GM12875 (cell line): Measurements from ENCODE around the gene UTP18.
A peak's percentile ranks its signal among the peaks of the same experiment; 100 is the strongest.

ENCODE experiments used
- H3K4me3 ChIP-seq: one replicate; pipeline ENCODE4 v1.5.1; 2011; ENCODE audit warnings: low read depth, low read length, control low read depth
- CTCF ChIP-seq: IDR thresholded peaks from 2 replicates; pipeline ENCODE4 v1.5.1; 2011; ENCODE audit warnings: low read depth, mild to moderate bottlenecking, control low read depth, inconsistent platforms, low read length, moderate library complexity, borderline replicate concordance; ENCODE audit not compliant: insufficient read depth

Gene UTP18

GRCh38 chr17:51229889-51230288 lies 30.5 kb upstream of the UTP18 start:
- H3K4me3 ChIP-seq, result no peak overlapping the region
- no peak for TF ChIP-seq CTCF

- H3K4me3 ChIP-seq, result no peak overlapping the region
Measured at GRCh38 chr17:51230306-51230705, 30.0 kb upstream of the UTP18 start.

GRCh38 chr17:51231999-51232398 lies 28.3 kb upstream of the UTP18 start:
- no peak overlapping the region for H3K4me3 ChIP-seq
- TF ChIP-seq CTCF, result no peak

More at GRCh38 chr17:51230306-51230705, 30.0 kb upstream of the UTP18 start:
- TF ChIP-seq CTCF, result no peak

GRCh38 chr17:51234162-51234561 lies 26.2 kb upstream of the UTP18 start:
- no peak overlapping the region for H3K4me3 ChIP-seq
- TF ChIP-seq CTCF, result no peak

GRCh38 chr17:51238255-51238887 lies 22.0 kb upstream of the UTP18 start:
- H3K4me3 ChIP-seq, result peak overlapping the region; percentile 11
- no peak for TF ChIP-seq CTCF

GRCh38 chr17:51240275-51240674 lies 20.1 kb upstream of the UTP18 start:
- H3K4me3 ChIP-seq, result no peak overlapping the region
- TF ChIP-seq CTCF, result no peak

- no peak for TF ChIP-seq CTCF
- no peak overlapping the region for H3K4me3 ChIP-seq
Measured at GRCh38 chr17:51244041-51244440, 16.3 kb upstream of the UTP18 start.
